Measurements from ENCODE around the gene EHHADH.
"Not testable (repeated sequence)": the region's sequence is repeated elsewhere in the genome, so short reads cannot be mapped to it uniquely, and the experiment has no call there.

The EHHADH gene

DNA sequence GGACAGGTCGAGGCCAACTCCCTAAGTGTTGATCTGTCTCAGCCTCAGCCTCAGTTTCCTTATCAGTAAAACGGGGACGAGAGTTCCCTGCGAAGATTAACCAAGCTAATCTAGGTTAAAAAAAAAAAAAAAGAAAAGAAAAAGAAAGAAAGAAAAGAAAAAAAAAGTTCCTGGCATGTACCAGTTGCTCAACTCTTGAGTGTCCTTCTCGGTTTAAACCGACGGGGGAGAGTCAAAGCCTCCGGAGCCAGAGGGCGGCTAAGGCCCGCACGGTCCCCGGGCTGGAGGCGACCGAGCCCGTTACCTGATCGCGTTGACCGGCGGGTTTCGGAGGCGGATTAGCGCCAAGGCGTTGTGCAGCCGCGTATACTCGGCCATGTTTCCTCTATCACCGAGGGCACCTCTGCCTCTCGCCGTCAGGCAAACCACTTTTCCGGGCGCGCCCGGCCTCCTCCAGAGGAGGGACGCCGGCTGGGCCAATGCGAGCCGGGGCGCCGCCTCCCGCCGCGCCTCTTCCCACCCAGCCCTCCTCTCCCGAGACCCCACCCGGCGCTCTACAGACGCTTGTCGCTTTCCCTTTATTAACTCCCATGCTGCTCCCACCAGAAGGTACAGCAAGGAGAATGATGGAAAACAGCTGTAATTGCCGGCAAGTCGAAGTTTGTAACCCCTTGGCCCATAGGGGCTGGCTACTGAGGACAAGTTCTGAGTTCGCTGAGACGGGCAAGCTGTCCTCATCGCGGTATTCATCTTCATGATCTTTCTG is at the start of gene EHHADH:
TSS of gene EHHADH (minus strand) at position 405 of the 766 bp plus-strand sequence. CDS start at position 378, 27 bp downstream.
- TF ChIP-seq, protein P1, sequence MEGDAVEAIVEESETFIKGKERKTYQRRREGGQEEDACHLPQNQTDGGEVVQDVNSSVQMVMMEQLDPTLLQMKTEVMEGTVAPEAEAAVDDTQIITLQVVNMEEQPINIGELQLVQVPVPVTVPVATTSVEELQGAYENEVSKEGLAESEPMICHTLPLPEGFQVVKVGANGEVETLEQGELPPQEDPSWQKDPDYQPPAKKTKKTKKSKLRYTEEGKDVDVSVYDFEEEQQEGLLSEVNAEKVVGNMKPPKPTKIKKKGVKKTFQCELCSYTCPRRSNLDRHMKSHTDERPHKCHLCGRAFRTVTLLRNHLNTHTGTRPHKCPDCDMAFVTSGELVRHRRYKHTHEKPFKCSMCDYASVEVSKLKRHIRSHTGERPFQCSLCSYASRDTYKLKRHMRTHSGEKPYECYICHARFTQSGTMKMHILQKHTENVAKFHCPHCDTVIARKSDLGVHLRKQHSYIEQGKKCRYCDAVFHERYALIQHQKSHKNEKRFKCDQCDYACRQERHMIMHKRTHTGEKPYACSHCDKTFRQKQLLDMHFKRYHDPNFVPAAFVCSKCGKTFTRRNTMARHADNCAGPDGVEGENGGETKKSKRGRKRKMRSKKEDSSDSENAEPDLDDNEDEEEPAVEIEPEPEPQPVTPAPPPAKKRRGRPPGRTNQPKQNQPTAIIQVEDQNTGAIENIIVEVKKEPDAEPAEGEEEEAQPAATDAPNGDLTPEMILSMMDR (conservative IDR thresholded peaks at IDR 0.05): no peak
- H3K27ac ChIP-seq: no peak within 1 kb of the TSS

GRCh38 chr3:185299918-185300426 is 46.1 kb upstream of the EHHADH start:
- not testable (repeated sequence) for H3K27ac ChIP-seq

GRCh38 chr3:185297867-185298266 is 44.0 kb upstream of the EHHADH start:
- TF ChIP-seq, protein P1 (conservative IDR thresholded peaks at IDR 0.05): no peak

GRCh38 chr3:185292238-185292637 is 38.4 kb upstream of the EHHADH start:
- TF ChIP-seq, protein P1 (conservative IDR thresholded peaks at IDR 0.05): no peak
- no peak overlapping the region for H3K27ac ChIP-seq

More at GRCh38 chr3:185297867-185298266, 44.0 kb upstream of the EHHADH start:
- H3K27ac ChIP-seq: no peak overlapping the region

GRCh38 chr3:185290266-185290665 is 36.4 kb upstream of the EHHADH start:
- H3K27ac ChIP-seq: no peak overlapping the region
- TF ChIP-seq, protein P1 (conservative IDR thresholded peaks at IDR 0.05): no peak

GRCh38 chr3:185283374-185283935 is 29.6 kb upstream of the EHHADH start:
- H3K27ac ChIP-seq: peak overlapping the region; percentile 70
- TF ChIP-seq, protein P1 (conservative IDR thresholded peaks at IDR 0.05): no peak

- H3K27ac ChIP-seq: peak overlapping the region; percentile 70
- TF ChIP-seq, protein P1 (conservative IDR thresholded peaks at IDR 0.05): no peak
Measured at GRCh38 chr3:185282696-185283373, 29.0 kb upstream of the EHHADH start.
